OCI-LY1 (cell line): ENCODE results near the gene PRKCH.

Experiments
- H2AFZ ChIP-seq: fragments of 200-600 bp; sonication (generic), shearing (Covaris generic); 2 replicates; pipeline ENCODE4 v1.6.0; 2014; ENCODE audit warnings: antibody characterized with exemption, mild to moderate bottlenecking, low read length
- H3F3A ChIP-seq: fragments of 200-600 bp; sonication (generic), shearing (Covaris generic); 2 replicates; pipeline ENCODE4 v1.6.0; 2014; ENCODE audit warnings: mild to moderate bottlenecking, antibody characterized with exemption, low read length, moderate library complexity; ENCODE audit not compliant: insufficient read depth
- H3K27ac ChIP-seq: fragments of 200-600 bp; sonication (generic); 2 replicates; pipeline ENCODE4 v1.5.1; 2014; ENCODE audit warnings: low read length, mixed run types, mild to moderate bottlenecking, low read depth; ENCODE audit not compliant: poor library complexity, severe bottlenecking
- H3K27me3 ChIP-seq: fragments of 200-600 bp; sonication (generic); 2 replicates; pipeline ENCODE4 v1.6.0; 2014; ENCODE audit warnings: antibody characterized with exemption, mild to moderate bottlenecking, low read length, moderate library complexity; ENCODE audit not compliant: insufficient read depth
- H3K36me3 ChIP-seq: fragments of 200-600 bp; sonication (generic); 2 replicates; pipeline ENCODE4 v1.6.1; 2014; ENCODE audit warnings: mild to moderate bottlenecking, antibody characterized with exemption, low read length, moderate library complexity, mixed read lengths; ENCODE audit not compliant: insufficient read depth
- H3K4me1 ChIP-seq: fragments of 200-600 bp; sonication (generic); 2 replicates; pipeline ENCODE4 v1.5.1; 2014; ENCODE audit warnings: mild to moderate bottlenecking, low read length, moderate library complexity; ENCODE audit not compliant: insufficient read depth, severe bottlenecking
- H3K4me2 ChIP-seq: fragments of 200-600 bp; sonication (generic), shearing (Covaris generic); 2 replicates; pipeline ENCODE4 v1.6.1; 2014; ENCODE audit warnings: low read length
- H3K4me3 ChIP-seq: fragments of 200-600 bp; sonication (generic); 2 replicates; pipeline ENCODE4 v1.5.1; 2014; ENCODE audit warnings: low read length, low read depth, mild to moderate bottlenecking, mixed read lengths; ENCODE audit not compliant: poor library complexity, severe bottlenecking
- H3K79me2 ChIP-seq: fragments of 200-600 bp; shearing (Covaris generic); 2 replicates; pipeline ENCODE4 v1.6.1; 2016; ENCODE audit warnings: mixed run types, low read length, mixed read lengths; ENCODE audit not compliant: insufficient read depth
- H3K9ac ChIP-seq: fragments of 200-600 bp; sonication (generic), shearing (Covaris generic); 2 replicates; pipeline ENCODE4 v1.6.1; 2014; ENCODE audit warnings: mild to moderate bottlenecking, low read length, mixed read lengths
- H3K9me2 ChIP-seq: fragments of 200-600 bp; sonication (generic), shearing (Covaris generic); 2 replicates; pipeline ENCODE4 v1.6.1; 2014; ENCODE audit warnings: low read depth, mild to moderate bottlenecking, low read length, mixed read lengths
- H3K9me3 ChIP-seq: fragments of 200-600 bp; shearing (Covaris generic); 2 replicates; pipeline ENCODE4 v1.6.1; 2014; ENCODE audit warnings: low read length, mixed read lengths
- H4K20me1 ChIP-seq: fragments of 200-600 bp; sonication (generic), shearing (Covaris generic); 2 replicates; pipeline ENCODE4 v1.6.0; 2016; ENCODE audit warnings: mild to moderate bottlenecking, low read length; ENCODE audit not compliant: insufficient read depth
- CTCF ChIP-seq: fragments of 200-600 bp; sonication (generic), shearing (Covaris generic); IDR thresholded peaks from 2 replicates; pipeline ENCODE4 v1.5.1; 2017; ENCODE audit warnings: mild to moderate bottlenecking, antibody characterized with exemption, low read length, moderate library complexity, mixed read lengths
- EZH2 ChIP-seq: fragments of 200-600 bp; sonication (generic), shearing (Covaris generic); IDR thresholded peaks from 2 replicates; pipeline ENCODE4 v1.8.0; 2017; ENCODE audit warnings: borderline replicate concordance, mixed run types, mild to moderate bottlenecking, antibody characterized with exemption, low read length, moderate library complexity, mixed read lengths

The PRKCH gene

GRCh38 chr14:61511558-61511948 is 190.2 kb downstream of the PRKCH start:
- H3K4me2 ChIP-seq, result peak overlapping the region; percentile 38; the same call in 1 of the 2 replicates
- H3K9me3 ChIP-seq, result no peaks in the 10 kb centered on the region
- no peaks in the 10 kb centered on the region for H3K79me2 ChIP-seq
- no peak overlapping the region for H3K4me3 ChIP-seq
- H3K36me3 ChIP-seq, result no peaks in the 10 kb centered on the region
- peak overlapping the region; percentile 17; the same call in 1 of the 2 replicates for H3K9ac ChIP-seq
- no peaks in the 10 kb centered on the region for H3K9me2 ChIP-seq
- no peaks in the 10 kb centered on the region; the same call in 1 of the 2 replicates for H3F3A ChIP-seq
- peak overlapping the region; percentile 72 for H3K27ac ChIP-seq
- H3K27me3 ChIP-seq, result no peaks in the 10 kb centered on the region
- no peak for TF ChIP-seq CTCF
- no peak for TF ChIP-seq EZH2
- H4K20me1 ChIP-seq, result no peaks in the 10 kb centered on the region
- H2AFZ ChIP-seq, result 0 out of 2 replicates have a peak overlapping the region, but pooled peaks have one; percentile 5
- peaks cover 50% of the 10 kb centered on the region for H3K4me1 ChIP-seq

GRCh38 chr14:61512026-61512834 is 190.9 kb downstream of the PRKCH start:
- Histone ChIP-seq H4K20me1 (no peaks in the 10 kb centered on the region), H3K9ac (peak overlapping the region; percentile 17; the same call in 1 of the 2 replicates), H3K4me3 (no peak overlapping the region), H3K4me2 (peak overlapping the region; percentile 38; the same call in 1 of the 2 replicates), H3K9me2 (no peaks in the 10 kb centered on the region), H3K4me1 (peaks cover 43% of the 10 kb centered on the region), H3K36me3 (no peaks in the 10 kb centered on the region), H2AFZ (no peak overlapping the region), H3K27ac (peak overlapping the region; percentile 72), H3K9me3 (no peaks in the 10 kb centered on the region), H3F3A (no peaks in the 10 kb centered on the region; the same call in 1 of the 2 replicates), H3K79me2 (no peaks in the 10 kb centered on the region), H3K27me3 (no peaks in the 10 kb centered on the region)
- TF ChIP-seq EZH2 (no peak), CTCF (no peak)

GRCh38 chr14:61513986-61514830 is 192.8 kb downstream of the PRKCH start:
- Histone ChIP-seq H3K4me3 (no peak overlapping the region), H4K20me1 (no peaks in the 10 kb centered on the region), H3K9ac (no peak overlapping the region), H3K79me2 (no peaks in the 10 kb centered on the region), H3K9me3 (no peaks in the 10 kb centered on the region), H3K36me3 (no peaks in the 10 kb centered on the region), H3K4me1 (peaks cover 39% of the 10 kb centered on the region), H3K27ac (no peak overlapping the region), H3K9me2 (no peaks in the 10 kb centered on the region), H3K4me2 (no peak overlapping the region), H3K27me3 (no peaks in the 10 kb centered on the region), H3F3A (no peaks in the 10 kb centered on the region; the same call in 1 of the 2 replicates), H2AFZ (no peak overlapping the region)
- no peak for TF ChIP-seq CTCF
- no peak for TF ChIP-seq EZH2
